ENCODE measurements around the gene ARID3A. TPM values are rescaled to one million over a fixed set of nuclear protein-coding genes. Genes with fewer than 3 reads are reported as not detected.

The ARID3A gene
- polyA plus RNA-seq, 2 donors, result 1.3 to 5.2 TPM

DNA sequence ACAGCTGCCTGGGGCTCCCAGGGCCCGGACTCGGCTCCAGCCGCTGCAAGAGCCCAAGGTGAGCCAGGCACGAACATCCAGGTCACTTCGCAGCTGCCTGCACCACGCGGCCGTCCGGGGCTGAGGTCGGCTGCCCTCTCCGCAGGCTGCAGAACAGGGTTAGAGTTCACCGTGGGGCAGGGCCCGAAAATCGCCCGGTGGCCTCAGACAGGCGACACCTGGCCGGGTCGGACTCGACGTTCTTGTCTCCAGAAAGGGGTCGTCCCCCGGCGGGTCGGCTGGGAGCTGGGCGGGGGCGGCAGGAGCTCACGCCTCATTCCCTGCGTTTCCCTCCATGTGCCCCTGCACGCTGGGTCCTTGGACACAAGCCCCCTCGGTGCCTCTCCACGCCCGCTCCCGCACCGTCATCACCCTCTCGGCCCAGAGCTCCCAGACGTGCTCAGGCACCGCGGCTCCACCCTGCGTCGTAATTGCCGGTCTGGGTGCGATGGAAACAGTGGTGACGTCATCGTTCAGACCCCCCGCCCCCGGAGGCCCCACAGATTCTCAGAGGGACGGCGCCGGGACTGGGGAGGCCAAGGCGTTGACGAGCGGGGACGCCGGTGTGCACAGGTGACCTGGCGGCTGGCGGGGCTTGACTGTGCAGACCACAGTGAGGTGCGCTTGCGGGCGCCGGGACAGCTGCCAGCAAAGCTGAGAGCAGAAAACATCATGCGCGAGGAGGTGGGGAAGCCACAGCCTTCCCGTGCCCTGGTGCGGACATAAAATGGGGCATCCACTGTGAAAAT lies 70.4 kb downstream of the ARID3A start:
- Histone ChIP-seq H3K9me3 (ENCODE audit: control insufficient read depth in 2 of 2, insufficient read depth in 1 of 2, low read depth in 1 of 2, low read length in 1 of 2) (peaks cover 0 to 4% of the 10 kb centered on the region in 2 donors), H3K36me3 (ENCODE audit: control insufficient read depth in 2 of 2, insufficient read depth in 2 of 2, low read length in 1 of 2) (peaks cover 0 to 14% of the 10 kb centered on the region in 2 donors), H3K27ac (ENCODE audit: low read depth in 2 of 2, low read length in 1 of 2) (no peak overlapping the region), H3K4me3 (ENCODE audit: low read depth in 1 of 2, low read length in 2 of 2) (peak overlapping the region in 1 of 2 donors; percentile 29), H3K4me1 (ENCODE audit: control insufficient read depth in 2 of 2, insufficient read depth in 2 of 2, low read length in 1 of 2) (peaks cover 0 to 8% of the 10 kb centered on the region in 2 donors), H3K27me3 (ENCODE audit: control insufficient read depth in 1 of 2, insufficient read depth in 2 of 2, low read length in 2 of 2) (peaks cover 0 to 20% of the 10 kb centered on the region in 2 donors)
- WGBS, 2 donors, result 6 to 9% methylated on average over 56 to 64 of the region's 64 CpGs

DNA sequence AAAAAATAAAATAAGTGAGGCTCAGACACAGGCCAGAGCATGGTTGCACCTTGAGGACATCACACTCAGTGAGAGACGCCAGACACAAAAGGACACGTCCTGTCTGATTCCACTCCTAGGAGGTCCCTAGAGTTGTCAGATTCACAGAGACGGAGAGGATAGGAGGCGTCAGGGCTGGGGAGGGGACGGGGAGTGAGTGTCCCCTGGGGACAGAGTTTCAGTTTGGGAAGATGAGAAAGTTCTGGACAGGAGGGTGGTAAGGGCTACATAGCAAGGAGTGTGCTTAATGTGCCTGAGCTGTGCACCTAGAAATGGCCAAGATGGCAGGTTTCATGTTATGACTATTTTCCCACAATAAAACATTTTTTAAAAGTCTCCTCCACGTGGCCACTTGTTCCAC lies 72.2 kb downstream of the ARID3A start:
- peaks cover 0 to 8% of the 10 kb centered on the region in 2 donors for H3K4me1 ChIP-seq (ENCODE audit: control insufficient read depth in 2 of 2, insufficient read depth in 2 of 2, low read length in 1 of 2)
- H3K27ac ChIP-seq (ENCODE audit: low read depth in 2 of 2, low read length in 1 of 2), result no peak overlapping the region
- H3K27me3 ChIP-seq (ENCODE audit: control insufficient read depth in 1 of 2, insufficient read depth in 2 of 2, low read length in 2 of 2), result peaks cover 0 to 24% of the 10 kb centered on the region in 2 donors
- H3K36me3 ChIP-seq (ENCODE audit: control insufficient read depth in 2 of 2, insufficient read depth in 2 of 2, low read length in 1 of 2), result peaks cover 0 to 5% of the 10 kb centered on the region in 2 donors
- H3K4me3 ChIP-seq (ENCODE audit: low read depth in 1 of 2, low read length in 2 of 2), result no peak overlapping the region
- H3K9me3 ChIP-seq (ENCODE audit: control insufficient read depth in 2 of 2, insufficient read depth in 1 of 2, low read depth in 1 of 2, low read length in 1 of 2), result peaks cover 0 to 4% of the 10 kb centered on the region in 2 donors
- 26 to 28% methylated on average over 6 of the region's 6 CpGs for WGBS, 2 donors

DNA sequence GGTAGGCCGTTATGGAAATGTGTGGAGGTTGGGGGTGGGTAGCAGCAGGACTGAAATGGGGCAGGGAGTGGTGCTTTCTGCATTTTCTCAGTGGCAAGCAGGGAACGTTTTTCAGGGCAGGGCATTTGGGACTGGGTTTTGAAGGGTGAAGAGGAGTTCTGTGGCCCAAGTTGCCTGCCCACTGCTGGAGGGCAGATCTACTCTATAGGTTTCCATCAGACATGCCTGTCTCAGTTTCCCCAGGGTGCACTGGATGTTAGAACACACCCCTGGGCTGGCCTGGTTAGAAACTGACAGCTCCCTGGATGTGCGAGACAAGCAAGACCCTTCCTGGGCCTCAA lies 73.5 kb downstream of the ARID3A start:
- H3K4me3 ChIP-seq (ENCODE audit: low read depth in 1 of 2, low read length in 2 of 2), result no peak overlapping the region
- H3K36me3 ChIP-seq (ENCODE audit: control insufficient read depth in 2 of 2, insufficient read depth in 2 of 2, low read length in 1 of 2), result peaks cover 0 to 4% of the 10 kb centered on the region in 2 donors
- no peak overlapping the region for H3K27ac ChIP-seq (ENCODE audit: low read depth in 2 of 2, low read length in 1 of 2)
- 49 to 64% methylated on average over 3 of the region's 3 CpGs for WGBS, 2 donors
- H3K9me3 ChIP-seq (ENCODE audit: control insufficient read depth in 2 of 2, insufficient read depth in 1 of 2, low read depth in 1 of 2, low read length in 1 of 2), result peaks cover 0 to 4% of the 10 kb centered on the region in 2 donors
- H3K27me3 ChIP-seq (ENCODE audit: control insufficient read depth in 1 of 2, insufficient read depth in 2 of 2, low read length in 2 of 2), result peaks cover 0 to 24% of the 10 kb centered on the region in 2 donors
- H3K4me1 ChIP-seq (ENCODE audit: control insufficient read depth in 2 of 2, insufficient read depth in 2 of 2, low read length in 1 of 2), result peaks cover 0 to 8% of the 10 kb centered on the region in 2 donors

DNA sequence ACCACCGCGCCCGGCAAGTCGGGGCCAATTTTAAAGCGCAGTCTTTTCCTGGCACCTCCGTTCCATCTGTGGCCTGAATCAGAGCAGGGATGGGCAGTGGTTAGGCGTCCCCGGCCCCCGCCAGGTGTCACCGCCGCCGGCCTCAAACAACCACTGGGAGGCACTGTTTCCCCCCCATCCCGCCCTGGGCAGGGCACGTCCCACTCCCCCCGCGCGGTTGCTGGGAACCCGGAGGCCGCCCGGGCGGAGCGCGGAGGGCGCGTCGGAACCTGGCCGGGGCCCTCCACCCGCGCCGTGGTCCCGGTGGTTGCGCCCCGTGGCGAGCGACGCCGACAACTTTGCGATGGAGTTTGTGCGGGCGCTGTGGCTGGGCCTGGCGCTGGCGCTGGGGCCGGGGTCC lies 74.3 kb downstream of the ARID3A start, which contains the start of gene GRIN3B:
TSS of gene GRIN3B (plus strand) at position 325 of the 400 bp plus-strand sequence. CDS start at position 344, 19 bp downstream.
- peak within 1 kb of the TSS in 1 of 2 donors; percentile 4 for H3K4me3 ChIP-seq (ENCODE audit: low read depth in 1 of 2, low read length in 2 of 2)
- 1% methylated on average over 29 to 43 of the region's 43 CpGs for WGBS, 2 donors
- peaks cover 0 to 4% of the 10 kb centered on the region in 2 donors for H3K9me3 ChIP-seq (ENCODE audit: control insufficient read depth in 2 of 2, insufficient read depth in 1 of 2, low read depth in 1 of 2, low read length in 1 of 2)
- no peaks in the 10 kb centered on the region for H3K36me3 ChIP-seq (ENCODE audit: control insufficient read depth in 2 of 2, insufficient read depth in 2 of 2, low read length in 1 of 2)
- peaks cover 0 to 24% of the 10 kb centered on the region in 2 donors for H3K27me3 ChIP-seq (ENCODE audit: control insufficient read depth in 1 of 2, insufficient read depth in 2 of 2, low read length in 2 of 2)
- H3K27ac ChIP-seq (ENCODE audit: low read depth in 2 of 2, low read length in 1 of 2), result no peak within 1 kb of the TSS
- peaks cover 0 to 8% of the 10 kb centered on the region in 2 donors for H3K4me1 ChIP-seq (ENCODE audit: control insufficient read depth in 2 of 2, insufficient read depth in 2 of 2, low read length in 1 of 2)

DNA sequence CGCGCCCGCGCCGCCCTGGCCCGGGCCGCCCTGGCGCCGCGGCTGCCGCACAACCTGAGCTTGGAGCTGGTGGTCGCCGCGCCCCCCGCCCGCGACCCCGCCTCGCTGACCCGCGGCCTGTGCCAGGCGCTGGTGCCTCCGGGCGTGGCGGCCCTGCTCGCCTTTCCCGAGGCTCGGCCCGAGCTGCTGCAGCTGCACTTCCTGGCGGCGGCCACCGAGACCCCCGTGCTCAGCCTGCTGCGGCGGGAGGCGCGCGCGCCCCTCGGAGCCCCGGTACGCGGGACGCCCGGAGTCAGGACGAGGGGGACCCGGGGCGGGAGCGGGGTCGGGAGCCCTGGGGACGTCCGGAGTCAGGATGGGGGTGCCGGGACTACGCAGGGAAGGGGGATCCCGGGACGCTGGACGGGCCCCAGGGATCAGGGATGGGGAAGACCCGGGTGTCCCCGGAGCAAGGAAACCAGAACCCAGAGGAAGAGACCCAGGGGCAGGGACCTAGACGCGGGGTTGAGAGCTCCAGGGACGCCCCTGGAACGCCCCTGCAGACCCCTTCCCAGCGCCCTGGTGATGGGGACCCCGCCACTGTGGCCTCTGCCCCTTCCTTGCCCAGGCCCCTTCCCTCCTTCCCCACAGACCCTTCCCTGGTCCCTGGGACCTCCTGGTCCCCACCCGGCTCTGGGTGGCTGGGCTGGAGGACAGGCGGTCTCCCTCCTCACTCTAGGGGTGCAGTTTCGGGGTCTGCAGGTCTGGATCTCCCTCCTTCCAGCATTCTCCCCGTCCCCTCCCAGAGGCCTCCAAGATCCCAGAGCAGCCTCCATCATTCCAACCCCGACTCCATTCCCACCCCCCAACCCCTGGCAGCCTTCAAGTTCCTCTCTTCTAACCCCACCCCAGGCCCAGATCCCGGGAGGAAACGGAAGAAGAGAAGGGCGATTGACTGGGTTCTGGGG lies 75.0 kb downstream of the ARID3A start:
- Histone ChIP-seq H3K27me3 (ENCODE audit: control insufficient read depth in 1 of 2, insufficient read depth in 2 of 2, low read length in 2 of 2) (peaks cover 0 to 20% of the 10 kb centered on the region in 2 donors), H3K4me1 (ENCODE audit: control insufficient read depth in 2 of 2, insufficient read depth in 2 of 2, low read length in 1 of 2) (peaks cover 0 to 6% of the 10 kb centered on the region in 2 donors), H3K9me3 (ENCODE audit: control insufficient read depth in 2 of 2, insufficient read depth in 1 of 2, low read depth in 1 of 2, low read length in 1 of 2) (peaks cover 0 to 4% of the 10 kb centered on the region in 2 donors), H3K27ac (ENCODE audit: low read depth in 2 of 2, low read length in 1 of 2) (no peak overlapping the region), H3K36me3 (ENCODE audit: control insufficient read depth in 2 of 2, insufficient read depth in 2 of 2, low read length in 1 of 2) (no peaks in the 10 kb centered on the region), H3K4me3 (ENCODE audit: low read depth in 1 of 2, low read length in 2 of 2) (no peak overlapping the region)
- 4 to 6% methylated on average over 49 to 73 of the region's 73 CpGs for WGBS, 2 donors

DNA sequence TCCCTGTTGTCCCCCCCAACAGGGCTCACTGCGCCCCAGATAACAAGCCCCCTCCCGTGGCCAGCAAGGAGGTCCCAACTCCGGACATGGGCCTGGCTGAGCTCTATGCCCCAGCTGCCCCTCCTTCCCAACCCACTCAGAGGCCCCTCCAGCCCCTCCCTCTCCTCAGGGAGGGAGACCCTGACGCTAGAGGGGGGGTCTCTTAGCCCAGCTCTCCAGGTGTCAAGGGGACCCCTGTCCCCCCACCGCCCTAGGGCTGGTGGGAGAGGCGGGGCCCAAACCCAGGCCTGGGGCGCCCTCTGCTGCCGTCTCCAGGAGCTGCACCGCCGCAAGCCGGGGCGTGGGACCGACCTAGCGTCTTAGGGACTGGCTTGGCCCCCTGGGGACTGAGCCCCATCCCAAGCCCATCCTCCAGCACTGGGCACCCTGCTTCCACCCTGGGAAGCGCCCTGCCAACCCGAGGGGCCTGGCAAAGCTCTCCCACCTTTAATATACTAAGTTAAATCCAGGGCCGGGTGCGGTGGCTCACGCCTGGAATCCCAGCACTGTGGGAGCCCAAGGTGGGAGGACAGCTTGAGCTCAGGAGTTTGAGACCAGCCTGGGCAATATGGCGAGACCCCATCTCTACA lies 75.8 kb downstream of the ARID3A start:
- Histone ChIP-seq H3K27me3 (ENCODE audit: control insufficient read depth in 1 of 2, insufficient read depth in 2 of 2, low read length in 2 of 2) (peaks cover 0 to 15% of the 10 kb centered on the region in 2 donors), H3K4me1 (ENCODE audit: control insufficient read depth in 2 of 2, insufficient read depth in 2 of 2, low read length in 1 of 2) (no peaks in the 10 kb centered on the region), H3K4me3 (ENCODE audit: low read depth in 1 of 2, low read length in 2 of 2) (no peak overlapping the region), H3K27ac (ENCODE audit: low read depth in 2 of 2, low read length in 1 of 2) (no peak overlapping the region), H3K36me3 (ENCODE audit: control insufficient read depth in 2 of 2, insufficient read depth in 2 of 2, low read length in 1 of 2) (no peaks in the 10 kb centered on the region), H3K9me3 (ENCODE audit: control insufficient read depth in 2 of 2, insufficient read depth in 1 of 2, low read depth in 1 of 2, low read length in 1 of 2) (no peaks in the 10 kb centered on the region)
- 9% methylated on average over 19 to 20 of the region's 20 CpGs for WGBS, 2 donors

DNA sequence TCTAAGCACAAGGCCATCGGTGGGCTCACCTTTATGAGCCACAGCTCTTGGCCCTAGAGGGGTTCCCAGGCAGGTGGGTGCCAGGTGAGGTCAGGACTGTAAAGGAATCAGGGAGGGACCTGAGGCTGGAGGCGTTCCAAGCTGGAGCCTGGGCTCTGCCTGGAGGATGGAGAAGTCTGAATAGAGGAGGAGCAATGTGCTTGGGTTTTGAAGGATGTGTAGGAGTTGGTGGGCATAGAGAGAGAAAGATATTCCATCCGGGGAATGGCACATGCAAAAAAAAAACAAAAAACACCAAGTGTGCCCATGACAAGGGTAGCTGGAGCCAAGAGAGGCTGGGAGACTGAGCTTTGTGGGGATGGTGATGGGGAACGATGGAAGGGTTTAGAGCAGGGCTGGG lies 76.8 kb downstream of the ARID3A start:
- 72 to 76% methylated on average over 4 of the region's 4 CpGs for WGBS, 2 donors
- peaks cover 0 to 3% of the 10 kb centered on the region in 2 donors for H3K36me3 ChIP-seq (ENCODE audit: control insufficient read depth in 2 of 2, insufficient read depth in 2 of 2, low read length in 1 of 2)
- no peaks in the 10 kb centered on the region for H3K9me3 ChIP-seq (ENCODE audit: control insufficient read depth in 2 of 2, insufficient read depth in 1 of 2, low read depth in 1 of 2, low read length in 1 of 2)
- peaks cover 0 to 15% of the 10 kb centered on the region in 2 donors for H3K27me3 ChIP-seq (ENCODE audit: control insufficient read depth in 1 of 2, insufficient read depth in 2 of 2, low read length in 2 of 2)
- H3K4me1 ChIP-seq (ENCODE audit: control insufficient read depth in 2 of 2, insufficient read depth in 2 of 2, low read length in 1 of 2), result no peaks in the 10 kb centered on the region
- H3K4me3 ChIP-seq (ENCODE audit: low read depth in 1 of 2, low read length in 2 of 2), result no peak overlapping the region
- no peak overlapping the region for H3K27ac ChIP-seq (ENCODE audit: low read depth in 2 of 2, low read length in 1 of 2)

DNA sequence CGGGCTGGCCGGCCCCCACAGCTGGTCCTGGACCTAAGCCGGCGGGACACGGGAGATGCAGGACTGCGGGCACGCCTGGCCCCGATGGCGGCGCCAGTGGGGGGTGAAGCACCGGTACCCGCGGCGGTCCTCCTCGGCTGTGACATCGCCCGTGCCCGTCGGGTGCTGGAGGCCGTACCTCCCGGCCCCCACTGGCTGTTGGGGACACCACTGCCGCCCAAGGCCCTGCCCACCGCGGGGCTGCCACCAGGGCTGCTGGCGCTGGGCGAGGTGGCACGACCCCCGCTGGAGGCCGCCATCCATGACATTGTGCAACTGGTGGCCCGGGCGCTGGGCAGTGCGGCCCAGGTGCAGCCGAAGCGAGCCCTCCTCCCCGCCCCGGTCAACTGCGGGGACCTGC lies 77.4 kb downstream of the ARID3A start:
- Histone ChIP-seq H3K4me1 (ENCODE audit: control insufficient read depth in 2 of 2, insufficient read depth in 2 of 2, low read length in 1 of 2) (no peaks in the 10 kb centered on the region), H3K4me3 (ENCODE audit: low read depth in 1 of 2, low read length in 2 of 2) (no peak overlapping the region), H3K27ac (ENCODE audit: low read depth in 2 of 2, low read length in 1 of 2) (no peak overlapping the region), H3K27me3 (ENCODE audit: control insufficient read depth in 1 of 2, insufficient read depth in 2 of 2, low read length in 2 of 2) (peaks cover 0 to 15% of the 10 kb centered on the region in 2 donors), H3K9me3 (ENCODE audit: control insufficient read depth in 2 of 2, insufficient read depth in 1 of 2, low read depth in 1 of 2, low read length in 1 of 2) (no peaks in the 10 kb centered on the region), H3K36me3 (ENCODE audit: control insufficient read depth in 2 of 2, insufficient read depth in 2 of 2, low read length in 1 of 2) (peaks cover 0 to 3% of the 10 kb centered on the region in 2 donors)
- WGBS, 2 donors, result 83 to 88% methylated on average over 28 to 37 of the region's 37 CpGs

DNA sequence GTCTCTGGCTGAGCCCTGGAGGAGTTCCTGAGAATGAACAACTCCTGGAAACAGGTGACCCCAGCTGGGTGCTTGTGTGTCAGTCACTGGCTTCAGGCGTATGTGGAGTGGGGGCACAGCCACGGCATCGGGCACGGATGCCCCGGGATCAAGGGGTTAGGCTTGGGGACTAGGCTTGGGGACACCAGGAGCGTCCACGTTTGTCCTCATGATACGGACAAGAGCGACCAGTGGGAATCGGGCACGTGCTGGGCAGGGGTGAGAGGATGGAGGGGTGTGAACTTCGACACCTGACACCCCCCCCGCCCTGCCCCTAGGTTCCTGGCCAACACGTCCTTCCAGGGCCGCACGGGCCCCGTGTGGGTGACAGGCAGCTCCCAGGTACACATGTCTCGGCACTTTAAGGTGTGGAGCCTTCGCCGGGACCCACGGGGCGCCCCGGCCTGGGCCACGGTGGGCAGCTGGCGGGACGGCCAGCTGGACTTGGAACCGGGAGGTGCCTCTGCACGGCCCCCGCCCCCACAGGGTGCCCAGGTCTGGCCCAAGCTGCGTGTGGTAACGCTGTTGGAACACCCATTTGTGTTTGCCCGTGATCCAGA lies 78.5 kb downstream of the ARID3A start:
- 65 to 66% methylated on average over 32 of the region's 32 CpGs for WGBS, 2 donors
- Histone ChIP-seq H3K9me3 (ENCODE audit: control insufficient read depth in 2 of 2, insufficient read depth in 1 of 2, low read depth in 1 of 2, low read length in 1 of 2) (no peaks in the 10 kb centered on the region), H3K27ac (ENCODE audit: low read depth in 2 of 2, low read length in 1 of 2) (no peak overlapping the region), H3K36me3 (ENCODE audit: control insufficient read depth in 2 of 2, insufficient read depth in 2 of 2, low read length in 1 of 2) (peaks cover 0 to 7% of the 10 kb centered on the region in 2 donors), H3K4me3 (ENCODE audit: low read depth in 1 of 2, low read length in 2 of 2) (no peak overlapping the region), H3K4me1 (ENCODE audit: control insufficient read depth in 2 of 2, insufficient read depth in 2 of 2, low read length in 1 of 2) (no peaks in the 10 kb centered on the region), H3K27me3 (ENCODE audit: control insufficient read depth in 1 of 2, insufficient read depth in 2 of 2, low read length in 2 of 2) (peaks cover 0 to 14% of the 10 kb centered on the region in 2 donors)

Measured in esophagus (tissue), 2 donors.